HG02763 (cell line): Measurements from ENCODE around the gene TMEM204.

Experiments
- ATAC-seq: cut with Tn5 transposase; IDR thresholded peaks from one replicate; pipeline ENCODE4 v1.9.1; 2021; ENCODE audit warnings: mild to moderate bottlenecking, moderate library complexity; ENCODE audit not compliant: unreplicated experiment

TMEM204 gene

DNA sequence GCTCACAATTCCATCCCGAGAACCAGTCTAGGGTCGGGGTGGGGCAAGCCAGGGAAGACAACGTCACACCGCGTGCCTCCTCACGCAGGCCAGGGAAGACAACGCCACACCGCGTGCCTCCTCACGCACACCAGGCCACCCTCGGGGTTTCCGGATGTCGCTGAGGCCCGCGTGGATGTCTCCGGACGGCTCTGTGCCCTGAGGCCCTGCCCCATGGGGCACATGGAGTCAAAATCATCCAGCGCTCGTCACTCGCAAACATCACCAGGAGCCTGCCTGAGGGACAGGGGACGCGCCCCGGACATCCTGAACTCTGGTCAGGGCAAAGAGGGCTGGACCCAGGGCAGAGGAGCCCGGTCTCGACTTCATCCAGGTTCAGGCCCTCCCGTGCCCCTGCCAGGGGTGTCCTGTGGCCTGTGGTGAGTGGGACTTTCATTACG is 3.7 kb downstream of the TMEM204 start:
- ATAC-seq = no peak

DNA sequence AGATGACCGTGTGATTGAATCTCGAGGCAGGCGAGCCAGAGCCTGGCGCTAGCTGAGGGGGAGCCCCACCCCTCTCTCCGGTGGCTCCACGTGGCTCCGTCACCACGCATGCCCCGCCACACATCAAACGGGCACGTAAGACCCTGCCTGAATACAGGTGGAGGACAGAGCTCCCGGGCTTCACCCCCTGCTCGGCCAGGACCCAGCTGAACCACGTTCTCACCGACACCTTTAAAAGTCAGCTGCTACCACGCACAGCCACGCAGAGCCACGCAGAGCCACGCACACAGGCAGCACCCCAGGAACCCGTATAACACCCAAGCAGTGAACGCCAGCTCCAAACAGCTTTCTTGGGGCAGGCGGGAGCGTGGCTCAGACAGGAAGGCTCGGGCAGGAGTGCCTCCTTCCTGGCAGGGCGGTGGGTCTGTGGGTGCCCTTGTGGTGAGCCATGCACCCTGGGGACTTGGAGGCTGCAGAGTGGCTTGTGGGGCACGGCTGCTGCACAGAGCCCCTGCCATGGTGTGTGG is 4.4 kb downstream of the TMEM204 start:
- no peak for ATAC-seq

DNA sequence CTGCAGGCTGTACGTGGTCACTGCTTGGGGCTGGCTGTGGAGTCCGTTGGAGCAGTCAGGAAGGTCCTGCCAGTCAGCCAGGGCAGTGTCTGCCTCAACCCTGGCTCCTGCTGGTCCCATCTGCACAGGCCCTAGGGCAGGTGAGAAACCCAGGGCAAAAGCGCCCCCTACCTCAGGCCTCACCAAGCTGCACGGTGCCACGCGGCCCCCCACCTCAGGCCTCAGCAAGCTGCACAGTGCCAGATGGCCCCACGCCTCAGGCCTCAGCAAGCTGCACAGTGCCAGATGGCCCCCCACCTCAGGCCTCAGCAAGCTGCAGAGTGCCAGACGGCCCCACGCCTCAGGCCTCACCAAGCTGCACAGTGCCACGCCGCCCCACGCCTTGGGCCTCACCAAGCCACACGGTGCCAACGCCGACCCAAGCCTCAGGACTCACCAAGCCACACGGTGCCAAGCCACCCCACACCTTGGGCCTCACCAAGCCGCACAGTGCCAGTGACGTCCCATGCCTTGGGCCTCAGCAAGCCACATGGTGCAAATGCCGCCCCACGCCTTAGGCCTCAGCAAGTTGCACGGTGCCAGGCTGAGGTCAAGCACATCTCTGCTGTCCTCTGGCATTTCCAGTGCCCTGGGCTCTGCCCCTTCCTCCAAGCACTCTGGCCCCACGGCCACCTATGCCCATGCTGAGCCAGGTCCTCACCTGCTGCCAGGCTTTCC is 5.5 kb downstream of the TMEM204 start:
- no peak for ATAC-seq

DNA sequence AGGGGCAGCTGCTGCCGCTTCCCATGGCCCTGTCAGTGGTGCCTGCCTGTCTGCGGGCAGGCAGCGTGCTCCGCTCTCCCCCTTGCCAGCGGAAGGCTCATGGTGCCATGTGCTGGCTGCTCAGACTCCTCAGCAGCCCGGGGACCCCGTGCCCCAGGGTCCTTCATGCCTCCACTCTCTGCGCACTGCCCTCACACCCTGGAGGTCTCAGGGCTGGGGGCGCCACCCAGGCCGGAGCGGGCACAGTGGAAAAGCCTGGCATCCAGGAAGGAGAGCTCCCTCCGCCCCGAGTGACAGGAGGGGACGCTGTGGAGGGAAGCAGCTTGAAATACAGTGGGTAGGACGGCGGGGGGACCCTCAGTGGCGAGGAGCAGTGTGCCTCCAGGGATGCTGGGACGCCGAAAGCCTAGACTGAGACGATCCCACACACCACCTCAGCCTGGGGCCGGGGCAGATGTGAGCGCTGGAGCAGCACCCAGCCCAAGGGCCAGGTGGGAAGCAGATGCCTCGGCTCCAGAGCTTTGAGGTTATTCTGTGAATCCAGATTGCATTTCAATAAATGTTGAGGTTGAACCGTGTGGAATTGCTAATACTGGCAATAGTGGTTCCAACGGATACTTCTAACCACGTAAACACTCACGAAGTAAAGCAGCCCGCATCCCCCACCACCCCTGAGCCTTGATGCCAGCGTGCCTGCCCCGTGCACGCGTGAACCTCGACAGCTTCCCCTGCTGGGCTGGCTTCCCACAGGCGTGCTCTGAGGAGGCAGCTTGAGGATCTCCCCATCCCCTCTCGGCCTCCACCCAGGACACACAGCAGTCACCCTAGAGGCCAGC is 6.5 kb downstream of the TMEM204 start:
- no peak for ATAC-seq

DNA sequence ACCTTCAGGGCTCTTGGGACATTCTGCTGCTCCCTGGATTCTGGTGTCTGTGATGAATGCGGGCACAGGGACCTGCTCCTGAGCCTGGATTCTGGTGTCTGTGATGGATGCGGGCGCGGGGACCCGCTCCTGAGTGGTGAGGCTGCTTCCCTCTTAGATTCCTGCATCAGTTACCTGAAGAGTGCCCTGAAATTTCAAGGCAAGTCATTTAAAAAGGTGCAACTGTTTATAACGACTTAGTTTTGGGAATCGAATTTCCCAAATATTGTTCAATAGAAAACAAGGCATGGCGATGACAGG is 7.0 kb downstream of the TMEM204 start:
- ATAC-seq = no peak

DNA sequence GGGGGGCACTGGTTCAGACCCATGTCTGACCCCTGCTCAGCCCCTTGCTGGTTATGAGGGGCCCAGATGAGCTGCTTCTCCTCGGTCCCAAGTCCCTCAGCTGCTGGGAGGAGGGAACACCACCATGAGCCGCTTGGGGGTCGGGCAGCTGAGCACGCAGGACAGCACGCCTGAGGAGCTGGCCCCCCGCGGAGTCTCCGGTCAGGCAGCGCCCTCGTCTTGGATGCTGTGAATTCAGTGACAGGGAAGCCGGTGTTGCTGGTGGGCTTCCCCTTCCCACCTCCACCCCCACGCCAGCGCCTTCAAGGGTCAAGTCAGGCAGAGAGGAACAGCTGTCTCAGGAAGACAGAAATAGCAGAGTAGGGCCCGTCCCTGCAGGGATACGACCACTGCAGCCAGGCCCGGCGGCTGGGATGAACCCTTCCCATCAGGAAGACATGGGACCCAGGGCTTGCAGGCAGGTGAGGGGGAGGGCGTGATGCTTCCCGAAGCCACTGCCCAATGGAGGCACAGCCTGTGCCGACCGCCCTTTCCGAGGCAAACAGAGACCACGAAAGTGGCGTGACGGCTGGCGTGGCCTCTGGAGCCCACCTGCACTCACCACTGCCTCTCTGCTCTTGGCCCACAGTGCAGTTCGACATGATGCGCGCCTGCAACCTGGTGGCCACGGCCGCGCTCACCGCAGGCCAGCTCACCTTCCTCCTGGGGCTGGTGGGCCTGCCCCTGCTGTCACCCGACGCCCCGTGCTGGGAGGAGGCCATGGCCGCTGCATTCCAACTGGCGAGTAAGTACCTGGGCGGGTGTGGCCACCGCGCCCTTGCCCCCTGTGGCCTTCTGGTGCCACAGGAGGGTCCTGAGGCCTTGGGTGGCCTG is 8.1 kb downstream of the TMEM204 start:
- no peak for ATAC-seq

DNA sequence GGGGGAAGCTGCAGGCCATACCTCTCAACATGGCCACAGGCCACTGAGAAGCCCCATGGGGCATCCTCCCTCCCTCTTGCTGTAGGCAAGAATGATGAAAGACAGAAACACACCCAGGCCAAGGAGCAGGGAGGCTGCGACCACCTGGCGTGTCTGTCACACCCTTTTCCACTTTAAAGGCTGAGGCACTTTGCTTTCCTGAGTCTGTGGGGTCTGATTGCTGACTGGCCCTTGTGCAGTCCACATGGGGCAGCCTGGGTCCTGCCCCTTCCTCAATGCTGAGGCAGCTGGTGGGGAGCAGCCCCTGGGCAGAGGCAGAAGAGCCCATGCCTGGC is 8.7 kb downstream of the TMEM204 start:
- no peak for ATAC-seq

DNA sequence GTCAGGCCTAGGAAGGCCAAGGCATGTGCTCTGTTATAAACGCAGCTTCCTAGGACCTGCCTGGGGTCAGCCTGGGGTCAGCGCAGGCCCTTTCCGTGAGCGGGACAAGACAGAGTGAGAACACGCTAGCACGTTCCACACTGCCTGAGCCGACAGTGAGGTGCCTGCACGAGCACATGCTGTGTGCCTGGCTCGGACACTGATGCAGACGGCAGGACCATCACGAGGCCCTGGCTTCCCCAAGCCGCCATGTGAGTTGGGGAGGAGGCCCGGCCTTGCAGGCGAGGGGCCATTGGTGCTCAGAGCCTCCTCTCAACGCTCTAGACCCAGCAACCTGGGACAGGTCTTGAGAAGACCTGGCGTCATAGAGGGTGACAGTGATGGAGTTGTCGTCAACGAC is 9.1 kb downstream of the TMEM204 start:
- no peak for ATAC-seq

DNA sequence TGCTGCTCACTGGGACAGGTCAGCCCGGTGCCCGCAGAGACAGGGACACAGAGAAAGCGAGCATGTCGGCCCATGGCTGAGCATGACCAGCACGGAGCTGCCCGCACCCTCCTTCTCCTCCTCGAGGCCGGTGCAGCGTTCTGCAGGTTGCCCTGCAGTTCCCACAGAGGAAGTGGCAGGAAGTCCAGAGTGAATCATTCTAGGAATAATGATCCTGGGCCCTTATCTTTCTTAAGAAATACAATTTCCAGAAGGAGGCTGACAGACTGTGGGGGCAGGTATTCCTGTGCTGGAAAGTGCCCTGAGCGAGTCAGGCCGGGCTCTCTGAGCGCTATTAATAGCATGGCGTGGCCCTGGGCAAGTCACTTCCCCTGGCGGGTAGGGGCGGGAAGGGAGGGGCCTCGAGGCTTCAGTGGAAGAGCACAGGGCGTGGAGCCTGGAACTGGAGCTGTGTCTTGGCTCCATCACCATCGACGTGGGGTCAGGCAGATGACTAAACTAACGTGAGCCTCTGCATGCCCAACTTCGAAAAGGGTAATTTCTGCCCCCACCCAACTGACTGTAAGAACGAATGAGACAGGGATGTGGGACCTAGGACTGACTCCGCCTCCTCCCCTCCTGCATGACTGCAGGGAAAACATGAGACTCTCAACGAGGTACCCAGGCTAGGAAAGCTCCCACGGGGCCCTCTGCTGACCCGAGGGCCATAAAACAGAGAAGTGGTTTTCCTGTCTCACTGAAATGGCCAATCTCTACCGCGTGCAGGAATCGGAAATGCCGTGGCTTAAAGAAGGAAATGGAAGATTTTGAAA is 9.8 kb downstream of the TMEM204 start:
- ATAC-seq = no peak

DNA sequence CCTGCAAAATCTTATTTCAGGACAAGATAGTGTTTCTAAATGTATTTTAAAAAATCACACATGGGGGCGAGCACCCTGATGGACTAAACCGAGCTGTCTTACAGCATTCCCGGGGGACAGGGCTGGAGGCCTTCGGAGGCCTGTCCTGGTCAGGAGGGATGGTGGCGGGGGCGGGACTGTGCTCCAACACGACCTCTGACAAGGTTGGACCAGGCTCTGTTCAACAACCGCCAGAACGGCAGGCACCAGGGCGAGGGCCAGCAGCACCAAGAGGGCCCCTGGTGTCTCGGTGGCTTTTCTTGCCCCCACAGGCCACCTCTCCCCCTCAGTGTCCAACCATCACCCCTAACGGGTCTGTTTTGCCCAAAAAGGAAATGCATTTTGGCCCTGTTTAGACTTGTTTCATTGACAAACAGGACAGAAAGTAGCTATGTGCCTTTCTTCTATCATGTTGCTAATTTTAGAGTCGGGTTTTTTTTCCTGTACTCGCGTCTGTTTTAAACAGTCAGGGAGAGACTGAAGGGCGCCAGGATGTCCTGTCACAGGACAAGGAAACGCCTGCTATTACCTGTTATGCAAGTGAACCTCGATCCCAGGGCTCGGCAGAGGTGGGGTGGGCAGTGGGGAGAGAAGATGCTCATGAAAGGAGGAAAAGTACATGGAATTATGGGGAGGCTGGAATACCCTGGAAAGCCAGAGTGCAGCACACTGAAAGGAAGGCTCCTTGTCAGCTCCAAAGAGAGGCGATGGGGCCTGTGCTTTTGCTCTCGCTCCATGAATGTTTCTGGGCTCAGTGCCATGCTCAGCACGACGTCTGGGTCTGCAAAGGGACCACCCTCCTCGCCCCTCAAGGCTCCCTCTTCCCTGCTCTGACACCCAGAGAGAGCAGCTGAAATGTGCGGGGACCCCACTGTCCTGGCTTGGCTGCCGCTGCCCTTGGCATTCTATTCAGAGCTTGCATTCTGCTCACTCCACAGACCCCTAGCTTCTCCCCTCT is 11.9 kb downstream of the TMEM204 start:
- ATAC-seq = no peak

DNA sequence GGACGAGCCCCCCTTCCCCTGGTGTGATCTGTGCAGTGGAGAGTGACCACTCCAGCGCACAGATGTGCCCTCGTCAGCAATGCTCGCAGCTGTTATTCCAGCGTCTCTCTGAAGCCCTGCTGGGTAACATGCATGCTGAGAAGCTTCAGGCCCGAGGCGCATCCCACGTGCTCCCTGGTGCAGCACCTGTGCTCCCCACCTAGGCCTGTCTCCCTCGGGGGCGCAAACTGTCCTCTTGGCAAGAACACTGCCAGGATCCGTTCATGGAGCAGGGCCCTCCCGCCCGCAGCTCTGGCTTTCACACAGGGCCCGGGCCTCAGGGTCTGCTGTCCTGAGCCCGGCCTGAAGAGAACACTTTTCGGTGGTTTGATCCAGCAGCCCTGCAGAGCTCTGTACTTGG is 13.0 kb downstream of the TMEM204 start:
- no peak for ATAC-seq

DNA sequence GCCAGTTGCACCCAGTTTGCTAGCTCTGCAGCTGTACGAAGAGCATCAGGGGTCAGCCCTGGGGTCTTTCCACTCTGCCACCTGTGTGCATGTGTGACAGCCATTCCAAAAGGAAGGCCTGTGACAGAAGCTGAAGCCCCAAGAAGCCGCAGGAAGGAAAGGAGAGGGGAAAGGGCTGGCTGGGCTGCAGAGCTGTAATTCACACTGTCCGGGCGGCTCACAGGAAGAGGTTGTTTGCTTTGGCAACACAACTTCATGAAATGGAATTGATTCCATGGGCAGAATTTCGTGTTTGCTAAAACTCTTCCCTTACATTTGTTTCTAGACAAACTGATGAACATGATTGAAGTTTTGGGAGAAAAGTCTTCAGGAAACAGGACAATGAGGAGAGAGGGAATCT is 14.8 kb downstream of the TMEM204 start:
- ATAC-seq = no peak

DNA sequence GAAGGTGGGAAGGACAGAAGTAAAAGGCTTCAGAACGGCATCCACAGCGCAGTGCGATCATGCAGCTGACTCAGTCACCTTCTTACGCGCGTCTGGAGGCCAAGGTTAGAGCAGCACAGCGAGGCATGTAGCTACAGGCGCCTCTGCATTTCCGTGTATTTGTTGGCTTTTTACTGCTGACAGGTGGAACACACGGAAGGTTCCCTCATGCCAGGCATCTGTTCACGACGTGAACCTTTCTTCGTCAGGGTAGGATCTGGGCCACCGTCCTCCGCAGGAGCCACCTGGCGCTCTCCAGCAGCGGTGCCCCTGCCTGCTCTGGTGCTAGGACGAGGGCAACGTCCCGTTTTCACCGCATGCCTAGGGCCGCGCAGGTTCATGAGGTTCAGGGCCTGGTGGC is 15.3 kb downstream of the TMEM204 start:
- no peak for ATAC-seq

DNA sequence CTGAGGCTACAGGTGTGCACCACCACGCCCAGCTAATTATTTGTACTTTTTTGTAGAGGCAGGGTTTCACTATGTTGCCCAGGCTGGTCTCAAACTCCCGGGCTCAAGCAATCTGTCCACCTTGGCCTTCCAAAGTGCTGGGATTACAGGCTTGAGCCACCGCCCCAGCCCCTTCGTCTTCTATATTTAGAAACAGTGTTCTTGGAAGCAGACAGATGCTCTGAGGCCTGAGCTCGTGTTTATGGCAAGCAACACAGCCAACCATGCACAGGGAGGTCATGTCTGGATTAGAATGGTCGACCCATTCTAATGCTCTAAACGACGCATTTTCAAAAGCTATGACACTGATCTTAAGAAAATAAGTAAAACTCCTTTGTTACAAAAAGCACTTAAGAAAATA is 16.6 kb downstream of the TMEM204 start:
- no peak for ATAC-seq

DNA sequence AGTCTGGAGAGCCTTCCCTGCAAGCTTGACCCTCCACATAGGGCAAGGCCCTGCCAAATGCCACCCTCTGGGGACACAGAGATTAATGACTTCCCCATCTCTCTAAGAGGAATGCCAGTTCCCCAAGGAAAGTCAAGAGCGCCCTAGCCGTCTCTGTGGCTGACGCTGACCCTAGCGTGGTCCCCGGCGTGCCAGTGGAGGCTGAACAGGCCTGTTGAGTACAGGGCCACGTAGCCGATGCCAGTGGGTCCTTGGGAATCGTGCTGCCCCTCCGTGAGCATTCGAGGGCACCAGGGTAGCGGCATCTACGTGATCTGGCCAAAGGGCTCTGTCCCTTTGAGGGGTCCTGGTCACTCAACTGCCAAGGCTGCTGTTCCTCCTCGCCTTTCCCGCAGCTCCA is 17.2 kb downstream of the TMEM204 start:
- no peak for ATAC-seq

DNA sequence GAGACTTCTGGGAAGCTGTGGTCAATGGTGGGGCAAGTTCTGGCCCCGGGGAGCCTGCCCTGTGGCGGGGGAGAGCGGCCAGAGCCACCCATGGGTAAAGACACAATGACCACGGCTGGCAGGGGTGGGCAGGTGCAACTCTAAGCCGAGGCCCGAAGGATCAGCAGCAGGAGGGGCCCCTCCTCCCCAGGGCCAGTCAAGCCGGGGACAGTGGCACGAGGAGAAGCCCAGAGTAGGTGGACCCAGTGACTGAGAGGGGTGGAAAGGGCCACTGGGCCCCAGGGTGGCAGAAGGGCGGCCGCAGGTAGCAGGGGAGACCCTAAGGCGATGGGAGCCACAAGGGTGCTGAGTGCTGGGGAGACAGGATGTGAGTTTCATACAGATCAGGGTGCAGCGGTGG is 17.7 kb downstream of the TMEM204 start:
- ATAC-seq = no peak

DNA sequence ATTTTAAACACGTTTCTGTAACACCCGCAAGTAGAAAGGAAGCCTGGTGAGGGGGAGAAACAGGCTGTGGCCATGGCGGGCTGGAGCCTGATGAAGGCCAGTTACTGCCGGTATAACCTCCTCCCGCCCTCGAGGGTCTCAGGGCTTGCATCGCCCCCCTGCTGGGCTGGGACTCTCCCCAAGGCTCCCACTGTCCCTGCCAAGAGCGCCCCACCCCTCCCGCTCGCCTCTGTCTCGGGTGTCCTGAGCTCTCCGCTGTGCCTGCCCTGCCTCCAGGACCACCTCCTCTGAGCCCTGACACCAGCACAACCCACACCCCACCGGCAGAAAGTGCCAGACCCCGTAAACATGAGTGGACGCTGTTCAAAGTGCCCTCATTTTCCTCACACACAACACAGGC is 18.7 kb downstream of the TMEM204 start:
- no peak for ATAC-seq

DNA sequence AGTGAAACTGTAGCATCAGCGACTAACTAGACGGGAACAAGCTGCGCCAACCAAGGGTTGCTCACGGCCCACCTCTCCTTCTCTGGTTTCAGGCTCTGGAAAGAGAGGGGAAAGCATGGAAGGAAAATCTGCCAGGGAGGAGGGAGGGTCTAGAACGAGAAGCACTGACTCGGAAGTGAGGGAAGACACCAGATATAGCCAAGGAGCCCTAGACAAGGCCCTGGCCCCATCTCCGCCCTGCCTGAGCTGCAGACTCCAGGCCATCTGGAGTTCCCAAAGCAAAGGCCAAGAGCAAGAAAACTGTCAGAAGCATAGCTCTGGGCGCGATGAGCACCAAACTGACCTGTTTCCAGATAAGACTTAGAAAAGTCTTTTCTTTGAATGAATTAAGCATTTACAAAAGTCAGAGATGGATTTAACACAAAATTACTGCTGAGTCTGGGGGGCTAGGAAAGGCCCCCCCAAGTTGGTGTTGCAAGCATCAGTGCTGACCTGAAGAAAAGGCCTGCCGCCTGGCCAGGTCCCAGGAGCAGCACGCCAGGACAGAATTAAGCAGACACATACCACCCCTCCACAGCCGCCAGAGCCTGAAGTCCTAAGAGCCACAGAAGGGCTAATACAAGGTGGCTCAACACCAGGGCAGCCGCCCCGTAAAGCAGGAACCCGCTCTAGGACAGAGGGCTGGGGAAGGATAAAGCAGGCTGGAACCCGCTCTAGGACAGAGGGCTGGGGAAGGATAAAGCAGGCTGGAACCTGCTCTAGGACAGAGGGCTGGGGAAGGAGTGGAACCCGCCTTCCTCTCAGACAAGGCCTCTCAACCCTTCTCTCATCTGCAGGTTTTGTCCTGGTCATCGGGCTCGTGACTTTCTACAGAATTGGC is 20.7 kb downstream of the TMEM204 start:
- ATAC-seq = no peak
